ENCODE results near the gene SOX18.

SOX18 gene

GRCh38 chr20:64003960-64004725 lies 45.3 kb downstream of the SOX18 start (continued):
- TF ChIP-seq BACH2 (CRISPR knock-in tag; IDR thresholded peaks at IDR 0.05; ENCODE audit: borderline replicate concordance) (no peak), ARNTL (CRISPR knock-in tag; IDR thresholded peaks at IDR 0.05; ENCODE audit: borderline replicate concordance, low read depth) (no peak), PPARA (CRISPR knock-in tag; IDR thresholded peaks at IDR 0.05; ENCODE audit: borderline replicate concordance) (no peak)

DNA sequence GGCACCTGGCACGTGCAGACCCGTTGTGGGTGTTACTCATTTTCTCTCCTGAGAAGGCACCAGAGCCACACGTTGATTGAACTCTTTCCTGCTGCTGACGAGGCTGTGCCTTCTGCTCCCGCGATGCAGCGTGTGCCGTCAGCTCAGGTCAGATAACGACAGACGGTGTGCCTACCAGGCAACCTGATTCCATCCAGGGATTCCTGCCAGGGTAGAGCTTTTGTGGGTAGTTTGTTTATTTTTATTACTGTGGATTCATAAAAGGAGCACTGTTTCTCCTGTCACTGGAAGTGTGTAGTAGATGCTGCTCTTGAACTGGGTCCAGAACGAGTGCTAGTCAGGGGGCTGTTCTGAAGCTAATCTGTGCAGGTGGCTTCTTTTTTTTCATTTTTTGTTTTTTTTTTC lies 47.8 kb downstream of the SOX18 start:
- TF ChIP-seq CSDC2 (CRISPR knock-in tag; IDR thresholded peaks at IDR 0.05) (no peak), ZNF8 (CRISPR knock-in tag; IDR thresholded peaks at IDR 0.05) (no peak), ZFP3 (CRISPR knock-in tag; IDR thresholded peaks at IDR 0.05) (no peak), ZNF565 (CRISPR knock-in tag; conservative IDR thresholded peaks at IDR 0.05; ENCODE audit: low read depth) (no peak), SNAI2 (CRISPR knock-in tag; IDR thresholded peaks at IDR 0.05) (no peak), ISL1 (CRISPR knock-in tag; IDR thresholded peaks at IDR 0.05) (no peak), ZNF70 (CRISPR knock-in tag; IDR thresholded peaks at IDR 0.05) (no peak), BACH2 (CRISPR knock-in tag; IDR thresholded peaks at IDR 0.05; ENCODE audit: borderline replicate concordance) (no peak), TCF4 (CRISPR knock-in tag; IDR thresholded peaks at IDR 0.05; ENCODE audit: borderline replicate concordance) (no peak), PATZ1 (CRISPR knock-in tag; IDR thresholded peaks at IDR 0.05; ENCODE audit: borderline replicate concordance) (no peak)
- TF ChIP-seq, protein P1, sequence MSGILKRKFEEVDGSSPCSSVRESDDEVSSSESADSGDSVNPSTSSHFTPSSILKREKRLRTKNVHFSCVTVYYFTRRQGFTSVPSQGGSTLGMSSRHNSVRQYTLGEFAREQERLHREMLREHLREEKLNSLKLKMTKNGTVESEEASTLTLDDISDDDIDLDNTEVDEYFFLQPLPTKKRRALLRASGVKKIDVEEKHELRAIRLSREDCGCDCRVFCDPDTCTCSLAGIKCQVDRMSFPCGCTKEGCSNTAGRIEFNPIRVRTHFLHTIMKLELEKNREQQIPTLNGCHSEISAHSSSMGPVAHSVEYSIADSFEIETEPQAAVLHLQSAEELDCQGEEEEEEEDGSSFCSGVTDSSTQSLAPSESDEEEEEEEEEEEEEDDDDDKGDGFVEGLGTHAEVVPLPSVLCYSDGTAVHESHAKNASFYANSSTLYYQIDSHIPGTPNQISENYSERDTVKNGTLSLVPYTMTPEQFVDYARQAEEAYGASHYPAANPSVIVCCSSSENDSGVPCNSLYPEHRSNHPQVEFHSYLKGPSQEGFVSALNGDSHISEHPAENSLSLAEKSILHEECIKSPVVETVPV (CRISPR knock-in tag; IDR thresholded peaks at IDR 0.05), result no peak
- TF ChIP-seq, protein P2, sequence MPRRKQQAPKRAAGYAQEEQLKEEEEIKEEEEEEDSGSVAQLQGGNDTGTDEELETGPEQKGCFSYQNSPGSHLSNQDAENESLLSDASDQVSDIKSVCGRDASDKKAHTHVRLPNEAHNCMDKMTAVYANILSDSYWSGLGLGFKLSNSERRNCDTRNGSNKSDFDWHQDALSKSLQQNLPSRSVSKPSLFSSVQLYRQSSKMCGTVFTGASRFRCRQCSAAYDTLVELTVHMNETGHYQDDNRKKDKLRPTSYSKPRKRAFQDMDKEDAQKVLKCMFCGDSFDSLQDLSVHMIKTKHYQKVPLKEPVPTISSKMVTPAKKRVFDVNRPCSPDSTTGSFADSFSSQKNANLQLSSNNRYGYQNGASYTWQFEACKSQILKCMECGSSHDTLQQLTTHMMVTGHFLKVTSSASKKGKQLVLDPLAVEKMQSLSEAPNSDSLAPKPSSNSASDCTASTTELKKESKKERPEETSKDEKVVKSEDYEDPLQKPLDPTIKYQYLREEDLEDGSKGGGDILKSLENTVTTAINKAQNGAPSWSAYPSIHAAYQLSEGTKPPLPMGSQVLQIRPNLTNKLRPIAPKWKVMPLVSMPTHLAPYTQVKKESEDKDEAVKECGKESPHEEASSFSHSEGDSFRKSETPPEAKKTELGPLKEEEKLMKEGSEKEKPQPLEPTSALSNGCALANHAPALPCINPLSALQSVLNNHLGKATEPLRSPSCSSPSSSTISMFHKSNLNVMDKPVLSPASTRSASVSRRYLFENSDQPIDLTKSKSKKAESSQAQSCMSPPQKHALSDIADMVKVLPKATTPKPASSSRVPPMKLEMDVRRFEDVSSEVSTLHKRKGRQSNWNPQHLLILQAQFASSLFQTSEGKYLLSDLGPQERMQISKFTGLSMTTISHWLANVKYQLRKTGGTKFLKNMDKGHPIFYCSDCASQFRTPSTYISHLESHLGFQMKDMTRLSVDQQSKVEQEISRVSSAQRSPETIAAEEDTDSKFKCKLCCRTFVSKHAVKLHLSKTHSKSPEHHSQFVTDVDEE (CRISPR knock-in tag; IDR thresholded peaks at IDR 0.05), result no peak
- no peak for ATAC-seq

DNA sequence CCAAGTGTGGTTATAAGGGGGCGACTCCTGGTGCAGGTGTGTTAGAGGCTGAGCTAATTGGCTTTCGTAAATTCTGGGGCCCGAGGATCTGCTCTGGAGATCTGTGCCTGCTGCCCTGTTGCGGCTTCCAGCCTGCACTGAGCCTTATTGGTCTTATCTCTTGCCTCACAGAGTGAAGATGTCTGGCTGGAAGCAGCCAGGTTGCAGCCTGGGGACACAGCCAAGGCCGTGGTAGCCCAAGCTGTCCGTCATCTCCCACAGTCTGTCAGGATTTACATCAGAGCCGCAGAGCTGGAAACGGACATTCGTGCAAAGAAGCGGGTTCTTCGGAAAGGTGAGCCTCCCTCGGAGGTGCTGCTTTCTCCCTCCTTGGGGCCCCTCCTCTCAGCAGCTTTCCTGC lies 48.5 kb downstream of the SOX18 start:
- no peak for ATAC-seq

More for the DNA sequence above, 48.5 kb downstream of the SOX18 start:
- TF ChIP-seq ISL1 (CRISPR knock-in tag; IDR thresholded peaks at IDR 0.05) (no peak), ZFP30 (CRISPR knock-in tag; IDR thresholded peaks at IDR 0.05) (no peak), ZNF8 (CRISPR knock-in tag; IDR thresholded peaks at IDR 0.05) (no peak), TCF4 (CRISPR knock-in tag; IDR thresholded peaks at IDR 0.05; ENCODE audit: borderline replicate concordance) (no peak), RARB (CRISPR knock-in tag; IDR thresholded peaks at IDR 0.05) (no peak), ARNTL (CRISPR knock-in tag; IDR thresholded peaks at IDR 0.05; ENCODE audit: borderline replicate concordance, low read depth) (no peak), SNAI2 (CRISPR knock-in tag; IDR thresholded peaks at IDR 0.05) (no peak), OSR1 (CRISPR knock-in tag; IDR thresholded peaks at IDR 0.05) (no peak)
- TF ChIP-seq, protein P1 (CRISPR knock-in tag; IDR thresholded peaks at IDR 0.05), result no peak
- TF ChIP-seq, protein P3, sequence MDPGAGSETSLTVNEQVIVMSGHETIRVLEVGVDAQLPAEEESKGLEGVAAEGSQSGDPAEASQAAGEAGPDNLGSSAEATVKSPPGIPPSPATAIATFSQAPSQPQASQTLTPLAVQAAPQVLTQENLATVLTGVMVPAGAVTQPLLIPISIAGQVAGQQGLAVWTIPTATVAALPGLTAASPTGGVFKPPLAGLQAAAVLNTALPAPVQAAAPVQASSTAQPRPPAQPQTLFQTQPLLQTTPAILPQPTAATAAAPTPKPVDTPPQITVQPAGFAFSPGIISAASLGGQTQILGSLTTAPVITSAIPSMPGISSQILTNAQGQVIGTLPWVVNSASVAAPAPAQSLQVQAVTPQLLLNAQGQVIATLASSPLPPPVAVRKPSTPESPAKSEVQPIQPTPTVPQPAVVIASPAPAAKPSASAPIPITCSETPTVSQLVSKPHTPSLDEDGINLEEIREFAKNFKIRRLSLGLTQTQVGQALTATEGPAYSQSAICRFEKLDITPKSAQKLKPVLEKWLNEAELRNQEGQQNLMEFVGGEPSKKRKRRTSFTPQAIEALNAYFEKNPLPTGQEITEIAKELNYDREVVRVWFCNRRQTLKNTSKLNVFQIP (CRISPR knock-in tag; IDR thresholded peaks at IDR 0.05; ENCODE audit: borderline replicate concordance, low read depth), result no peak
